GM10248 (cell line): ENCODE results near the gene FRMD5.

Experiments
- CTCF ChIA-PET: fragments of 300-600 bp; sonication (Branson Sonifier 250); formaldehyde crosslinking; extraction: SDS; loops from one replicate; lab custom pipeline; 2021; ENCODE audit warnings: antibody characterized with exemption; lab: Yijun Ruan, JAX
- POLR2A ChIA-PET: fragments of 350-650 bp; sonication (Branson Sonifier 250); formaldehyde crosslinking; extraction: SDS; loops from one replicate; lab custom pipeline; 2020; ENCODE audit warnings: antibody characterized with exemption; lab: Yijun Ruan, JAX
- DNase-seq: peaks from one replicate; pipeline ENCODE4 v3.0.0; 2012; ENCODE audit errors: extremely low spot score
- CTCF ChIP-seq: IDR thresholded peaks from 2 replicates; pipeline ENCODE4 v1.5.1; 2012; ENCODE audit warnings: mild to moderate bottlenecking, low read depth; ENCODE audit errors: extremely low read depth, missing control alignments, control extremely low read depth

FRMD5 gene

GRCh38 chr15:44099671-44100070 is 95.4 kb downstream of the FRMD5 start:
- no peak for TF ChIP-seq CTCF
- no peak for DNase-seq
- CTCF ChIA-PET, result interaction anchor here (1.0 to 1.9 kb wide), 4 partner anchors 10 to 33 kb away, joined by 3 to 8 read pairs (median 7); no protein-coding TSS in a partner anchor
- POLR2A ChIA-PET, result no interaction called here

- POLR2A ChIA-PET, result no interaction called here
- CTCF ChIA-PET, result no interaction called here
- no peak for TF ChIP-seq CTCF
- no peak for DNase-seq
Measured at GRCh38 chr15:44097552-44097951, 97.5 kb downstream of the FRMD5 start.

GRCh38 chr15:44096596-44096995 is 98.5 kb downstream of the FRMD5 start:
- ChIA-PET POLR2A (interaction anchor here (0.6 kb wide), 1 partner anchor 192 kb away, joined by 3 read pairs; the partner anchor contains the start of gene GOLM2), CTCF (interaction anchor here (1.4 kb wide), 1 partner anchor 14 kb away, joined by 3 read pairs; no protein-coding TSS in a partner anchor)
- DNase-seq, result no peak

GRCh38 chr15:44094781-44095180 is 100.3 kb downstream of the FRMD5 start:
- POLR2A ChIA-PET, result no interaction called here
- DNase-seq, result no peak
- CTCF ChIA-PET, result interaction anchor here (0.8 to 1.6 kb wide), 3 partner anchors 9 to 30 kb away, joined by 3 read pairs; no protein-coding TSS in a partner anchor
- no peak for TF ChIP-seq CTCF

More at GRCh38 chr15:44096596-44096995, 98.5 kb downstream of the FRMD5 start:
- TF ChIP-seq CTCF, result no peak

GRCh38 chr15:44093836-44094235 is 101.2 kb downstream of the FRMD5 start:
- CTCF ChIA-PET, result interaction anchor here (1.1 to 1.6 kb wide), 3 partner anchors 8 to 29 kb away, joined by 3 read pairs; no protein-coding TSS in a partner anchor

GRCh38 chr15:44092221-44092620 is 102.8 kb downstream of the FRMD5 start:
- no peak for DNase-seq
- CTCF ChIA-PET, result interaction anchor here (0.9 kb wide), 1 partner anchor 10 kb away, joined by 3 read pairs; no protein-coding TSS in a partner anchor
- no peak for TF ChIP-seq CTCF
- POLR2A ChIA-PET, result no interaction called here

More at GRCh38 chr15:44093836-44094235, 101.2 kb downstream of the FRMD5 start:
- POLR2A ChIA-PET, result no interaction called here
- DNase-seq, result no peak
- no peak for TF ChIP-seq CTCF
